Placental epithelial cell (primary cell): ENCODE data around the gene TREM2. TPM values are rescaled to one million over a fixed set of nuclear protein-coding genes. Genes with fewer than 3 reads are reported as not detected.

Experiments used
- total RNA-seq: library from RNA; depleted of rRNA; stranded (reverse); fragments of >200 nt; gene quantifications from 2 replicates; pipeline ENCODE4 v1.2.3, GENCODE V29; 2012

The TREM2 gene
- not detected in 2 replicates for total RNA-seq

GRCh38 chr6:41162687-41163418 lies at the start of gene TREM2:
TSS of gene TREM2 (minus strand) at chr6:41163116. CDS start at chr6:41163082, 34 bp downstream.

GRCh38 chr6:41200901-41201763 lies 38.2 kb upstream of the TREM2 start, which contains the start of gene TREML2:
TSS of gene TREML2 (minus strand) at chr6:41201149. CDS start at chr6:41201008, 141 bp downstream.

GRCh38 chr6:41153992-41154625 lies 8.8 kb downstream of the TREM2 start, which contains the start of gene TREML1:
TSS of gene TREML1 (minus strand) at chr6:41154347. CDS start at chr6:41154288, 59 bp downstream.

Other genes with a start within 250 kb of the TREM2 start
- 0.22 and 0.39 TPM in 2 replicates for gene UNC5CL, start 123.9 kb downstream of the TREM2 start, total RNA-seq
- not detected in 2 replicates for gene TSPO2, start 120.6 kb downstream of the TREM2 start, total RNA-seq
- not detected in 2 replicates for gene APOBEC2, start 109.9 kb downstream of the TREM2 start, total RNA-seq
- gene OARD1, start 90.8 kb downstream of the TREM2 start, total RNA-seq: 8.2 and 24.3 TPM in 2 replicates
- 14.2 and 23.6 TPM in 2 replicates for gene NFYA, start 90.1 kb downstream of the TREM2 start, total RNA-seq
- gene TREML1, start 8.8 kb downstream of the TREM2 start, total RNA-seq: not detected in 2 replicates
- not detected in 2 replicates for gene TREML2, start 38.0 kb upstream of the TREM2 start, total RNA-seq
- gene TREML4, start 65.2 kb upstream of the TREM2 start, total RNA-seq: not detected in 2 replicates
- gene TREM1, start 123.6 kb upstream of the TREM2 start, total RNA-seq: not detected in 2 replicates
- gene NCR2, start 172.5 kb upstream of the TREM2 start, total RNA-seq: not detected in 2 replicates